AG04449 (cell line): ENCODE measurements around the gene RNF130.

Experiments
- CTCF ChIA-PET: fragments of 350-600 bp; formaldehyde crosslinking; extraction: SDS; loops from one replicate; lab custom pipeline; 2021; ENCODE audit warnings: antibody characterized with exemption; lab: Yijun Ruan, JAX
- POLR2A ChIA-PET: fragments of 400-600, 350-600 bp; formaldehyde crosslinking; extraction: SDS; loops from one replicate; lab custom pipeline; 2020; ENCODE audit warnings: antibody characterized with exemption, inconsistent platforms; lab: Yijun Ruan, JAX
- DNase-seq: peaks from one replicate; pipeline ENCODE4 v3.0.0-alpha.2; 2010; ENCODE audit warnings: low read depth, low spot score
- H3K4me3 ChIP-seq: 2 replicates; pipeline ENCODE4 v1.5.1; 2011; ENCODE audit warnings: low read depth, mild to moderate bottlenecking, control low read depth, low read length
- TF ChIP-seq, protein P1 (sequence below): IDR thresholded peaks from one replicate; pipeline ENCODE4 v1.5.1; 2011; ENCODE audit warnings: mild to moderate bottlenecking, moderate library complexity, low read length, control low read depth, inconsistent platforms; ENCODE audit not compliant: insufficient read depth; ENCODE audit errors: missing control alignments

RNF130 gene

GRCh38 chr5:180081481-180081880 is 9.9 kb upstream of the RNF130 start:
- H3K4me3 ChIP-seq: no peak overlapping the region
- ChIA-PET CTCF (interaction anchor here (1.3 to 6.3 kb wide), 2 partner anchors 9 to 10 kb away, joined by 5 to 34 read pairs; no protein-coding TSS in a partner anchor), POLR2A (no interaction called here)
- no peak for DNase-seq
- TF ChIP-seq, protein P1, sequence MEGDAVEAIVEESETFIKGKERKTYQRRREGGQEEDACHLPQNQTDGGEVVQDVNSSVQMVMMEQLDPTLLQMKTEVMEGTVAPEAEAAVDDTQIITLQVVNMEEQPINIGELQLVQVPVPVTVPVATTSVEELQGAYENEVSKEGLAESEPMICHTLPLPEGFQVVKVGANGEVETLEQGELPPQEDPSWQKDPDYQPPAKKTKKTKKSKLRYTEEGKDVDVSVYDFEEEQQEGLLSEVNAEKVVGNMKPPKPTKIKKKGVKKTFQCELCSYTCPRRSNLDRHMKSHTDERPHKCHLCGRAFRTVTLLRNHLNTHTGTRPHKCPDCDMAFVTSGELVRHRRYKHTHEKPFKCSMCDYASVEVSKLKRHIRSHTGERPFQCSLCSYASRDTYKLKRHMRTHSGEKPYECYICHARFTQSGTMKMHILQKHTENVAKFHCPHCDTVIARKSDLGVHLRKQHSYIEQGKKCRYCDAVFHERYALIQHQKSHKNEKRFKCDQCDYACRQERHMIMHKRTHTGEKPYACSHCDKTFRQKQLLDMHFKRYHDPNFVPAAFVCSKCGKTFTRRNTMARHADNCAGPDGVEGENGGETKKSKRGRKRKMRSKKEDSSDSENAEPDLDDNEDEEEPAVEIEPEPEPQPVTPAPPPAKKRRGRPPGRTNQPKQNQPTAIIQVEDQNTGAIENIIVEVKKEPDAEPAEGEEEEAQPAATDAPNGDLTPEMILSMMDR: no peak

GRCh38 chr5:180080486-180081280 is 9.1 kb upstream of the RNF130 start:
- TF ChIP-seq, protein P1: no peak
- H3K4me3 ChIP-seq: no peak overlapping the region
- DNase-seq: no peak
- CTCF ChIA-PET: interaction anchor here (0.6 to 6.3 kb wide), 4 partner anchors 9 to 1465 kb away, joined by 3 to 34 read pairs (median 9); no protein-coding TSS in a partner anchor
- POLR2A ChIA-PET: no interaction called here

- CTCF ChIA-PET: interaction anchor here (0.6 to 6.3 kb wide), 4 partner anchors 10 to 1464 kb away, joined by 3 to 34 read pairs (median 8); no protein-coding TSS in a partner anchor
- TF ChIP-seq, protein P1: no peak
- POLR2A ChIA-PET: no interaction called here
- DNase-seq: no peak
- no peak overlapping the region for H3K4me3 ChIP-seq
Measured at GRCh38 chr5:180079702-180080466, 8.3 kb upstream of the RNF130 start.

GRCh38 chr5:180078348-180078747 is 6.8 kb upstream of the RNF130 start:
- TF ChIP-seq, protein P1: no peak
- CTCF ChIA-PET: interaction anchor here (1.3 to 6.3 kb wide), 3 partner anchors 11 to 14 kb away, joined by 3 to 34 read pairs (median 13); no protein-coding TSS in a partner anchor
- POLR2A ChIA-PET: no interaction called here

DNA sequence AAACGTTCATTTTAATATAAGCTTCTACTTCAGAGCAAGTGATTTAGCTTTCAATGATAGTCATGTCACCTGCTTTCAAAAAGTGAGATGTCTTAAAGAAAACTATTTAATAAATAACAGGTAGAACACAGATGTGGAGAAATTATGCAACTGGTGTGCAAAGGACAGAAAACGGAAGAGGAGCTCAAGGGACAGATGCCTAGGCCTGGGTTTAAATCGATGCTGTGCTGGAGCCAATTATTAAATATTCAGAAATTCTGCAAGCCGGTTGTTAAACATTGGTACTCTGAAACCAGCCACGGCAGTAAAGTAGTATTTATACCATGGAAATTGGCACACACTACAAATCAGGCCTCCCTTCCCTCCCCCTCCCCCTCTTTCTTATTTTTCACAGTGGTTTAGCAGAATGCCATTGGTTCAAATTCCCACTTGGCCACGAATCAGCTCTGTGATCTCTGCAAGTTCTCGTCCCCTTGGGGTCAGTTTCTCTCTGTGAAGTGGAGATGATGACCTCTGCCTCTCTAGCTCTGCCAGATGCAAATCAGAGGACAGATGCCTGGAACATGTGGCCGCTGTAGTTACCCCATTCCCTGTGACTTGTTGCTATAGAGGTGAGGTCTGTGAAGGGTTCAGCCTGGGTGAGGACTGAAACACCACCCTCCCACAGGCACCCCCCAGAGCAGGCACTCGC is 6.2 kb upstream of the RNF130 start:
- ChIA-PET CTCF (interaction anchor here (2.8 to 6.3 kb wide), 2 partner anchors 12 to 14 kb away, joined by 13 to 34 read pairs; no protein-coding TSS in a partner anchor), POLR2A (no interaction called here)
- TF ChIP-seq, protein P1: no peak
- no peak overlapping the region for H3K4me3 ChIP-seq
- no peak for DNase-seq

More at GRCh38 chr5:180078348-180078747, 6.8 kb upstream of the RNF130 start:
- no peak for DNase-seq
- no peak overlapping the region for H3K4me3 ChIP-seq
